HG03175 (cell line): Measurements from ENCODE around the gene PYCR2.

ENCODE experiments used
- ATAC-seq: cut with Tn5 transposase; IDR thresholded peaks from one replicate; pipeline ENCODE4 v1.9.1; 2021; ENCODE audit warnings: mild to moderate bottlenecking, moderate library complexity; ENCODE audit not compliant: unreplicated experiment

Gene PYCR2

GRCh38 chr1:225879521-225880221 lies 44.4 kb downstream of the PYCR2 start:
- no peak for ATAC-seq

DNA sequence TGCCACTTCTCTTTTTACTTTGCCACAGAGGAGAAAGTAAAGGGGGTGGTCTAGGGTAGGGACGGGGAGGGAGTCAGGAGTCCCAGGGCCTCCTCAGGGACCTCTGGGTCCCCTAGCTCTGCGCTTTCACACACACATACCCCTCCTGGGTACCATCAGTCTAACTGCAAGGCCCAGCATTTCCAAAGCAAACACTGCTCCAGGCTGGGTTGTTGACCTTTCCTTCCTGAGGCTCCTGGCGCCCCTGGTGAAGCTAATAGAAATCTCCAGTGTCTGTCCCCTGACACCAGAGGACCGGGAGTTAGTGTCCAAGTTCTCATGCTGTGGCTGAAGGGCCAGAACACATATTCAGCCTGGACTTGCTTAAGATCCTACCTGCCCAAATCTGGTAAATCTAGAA lies 45.8 kb downstream of the PYCR2 start:
- ATAC-seq, result no peak

GRCh38 chr1:225877580-225877979 lies 46.5 kb downstream of the PYCR2 start:
- no peak for ATAC-seq

- no peak for ATAC-seq
Measured at GRCh38 chr1:225876900-225877510, 47.0 kb downstream of the PYCR2 start.

DNA sequence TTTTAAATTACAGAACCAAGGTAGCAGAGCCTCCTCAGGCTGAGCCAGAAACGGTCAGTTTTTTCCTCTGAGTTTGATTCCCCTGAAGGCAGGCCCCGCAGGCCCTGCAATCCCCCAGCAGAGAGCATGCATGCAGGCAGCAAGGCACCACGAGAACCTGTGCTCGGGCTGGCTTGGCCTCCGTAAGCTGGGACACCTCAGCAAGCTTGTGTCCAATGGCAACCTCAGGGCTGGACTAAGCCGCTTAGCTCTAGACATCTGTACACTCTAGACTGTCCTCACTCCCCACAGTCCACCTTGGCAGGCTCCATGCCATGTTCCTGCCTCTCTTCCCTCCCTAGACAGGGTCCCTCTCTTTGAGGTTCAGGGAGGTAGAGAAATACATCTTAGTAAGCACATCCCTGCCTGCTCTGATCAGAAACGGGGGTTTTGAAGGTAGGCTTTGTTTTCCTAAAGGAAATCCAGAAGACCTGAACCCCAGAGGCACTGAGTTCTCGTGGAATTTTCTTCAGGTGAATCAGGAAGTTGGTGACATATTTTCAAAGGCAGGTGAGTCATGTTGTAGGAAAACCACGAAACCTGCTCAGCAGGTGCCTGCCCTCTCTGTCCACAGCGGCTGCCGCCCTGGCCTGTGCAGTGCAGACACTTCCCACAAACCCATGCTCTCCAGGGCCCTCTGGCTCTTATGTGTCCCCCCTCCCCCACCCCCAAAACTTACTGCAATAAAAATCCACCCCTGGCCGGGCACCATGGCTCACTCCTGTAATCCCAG lies 48.8 kb downstream of the PYCR2 start:
- ATAC-seq, result no peak

DNA sequence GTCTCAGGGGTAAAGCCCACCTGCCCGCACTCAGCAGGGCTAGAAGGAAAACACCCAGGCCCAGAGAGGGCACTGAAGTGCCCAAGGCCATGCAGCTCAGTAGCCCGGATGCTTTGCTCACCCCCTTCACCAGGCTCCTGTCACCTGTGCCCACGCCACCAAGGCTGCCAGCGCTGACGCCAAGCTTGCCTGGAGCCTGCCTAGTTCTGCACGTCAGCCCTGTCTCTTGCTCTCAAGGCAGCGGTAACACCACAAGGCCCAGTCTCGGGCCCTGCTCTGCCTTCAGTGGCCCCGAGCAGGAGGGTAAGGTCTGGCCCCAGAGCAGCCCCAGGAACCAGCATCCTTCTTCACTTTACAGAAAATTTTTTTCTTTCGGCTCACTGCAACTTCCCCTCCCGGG lies 49.6 kb downstream of the PYCR2 start:
- ATAC-seq, result no peak

DNA sequence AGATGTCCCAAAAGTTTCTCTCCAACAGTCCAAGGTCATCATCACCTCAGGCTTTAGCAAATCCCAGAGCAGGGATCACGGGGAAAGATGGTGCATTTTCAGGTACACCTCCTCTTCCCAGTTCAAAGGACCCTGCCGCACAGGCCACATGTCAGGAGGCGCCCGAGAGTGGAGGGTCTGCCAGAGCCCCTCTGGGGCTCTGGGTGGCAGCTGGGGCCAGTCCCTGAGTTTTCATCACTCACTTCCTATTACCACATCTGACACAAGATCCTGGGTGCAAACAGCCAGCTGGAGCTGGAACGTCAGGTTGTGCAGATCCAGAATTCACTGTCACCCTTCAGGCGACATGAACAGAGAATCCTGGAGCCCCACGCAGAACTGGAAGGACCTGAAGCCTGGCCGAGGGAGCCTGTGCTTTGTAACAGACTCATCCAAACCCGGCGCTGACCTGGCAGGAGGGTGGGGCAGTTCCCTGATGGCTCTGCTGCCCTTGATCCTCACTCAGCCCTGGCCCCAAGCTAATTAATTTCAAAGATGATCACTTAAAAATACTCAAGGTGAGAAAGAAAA lies 50.7 kb downstream of the PYCR2 start:
- no peak for ATAC-seq

DNA sequence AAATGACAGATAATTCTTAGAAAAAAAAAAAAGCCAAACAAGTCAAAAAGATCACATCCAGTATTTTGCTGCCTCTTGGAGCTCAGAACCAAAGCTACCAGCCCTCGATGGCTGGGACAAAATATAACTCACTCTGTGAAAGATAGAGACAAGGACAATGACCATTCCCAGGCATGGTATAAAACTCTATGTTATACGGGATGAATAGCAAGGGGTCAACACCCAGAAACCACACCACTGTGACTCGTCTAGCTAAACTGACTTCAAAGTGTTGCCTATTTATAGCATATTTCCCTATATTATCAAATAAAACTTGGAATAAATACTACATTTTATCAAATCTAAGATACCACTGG lies 52.0 kb downstream of the PYCR2 start:
- no peak for ATAC-seq

DNA sequence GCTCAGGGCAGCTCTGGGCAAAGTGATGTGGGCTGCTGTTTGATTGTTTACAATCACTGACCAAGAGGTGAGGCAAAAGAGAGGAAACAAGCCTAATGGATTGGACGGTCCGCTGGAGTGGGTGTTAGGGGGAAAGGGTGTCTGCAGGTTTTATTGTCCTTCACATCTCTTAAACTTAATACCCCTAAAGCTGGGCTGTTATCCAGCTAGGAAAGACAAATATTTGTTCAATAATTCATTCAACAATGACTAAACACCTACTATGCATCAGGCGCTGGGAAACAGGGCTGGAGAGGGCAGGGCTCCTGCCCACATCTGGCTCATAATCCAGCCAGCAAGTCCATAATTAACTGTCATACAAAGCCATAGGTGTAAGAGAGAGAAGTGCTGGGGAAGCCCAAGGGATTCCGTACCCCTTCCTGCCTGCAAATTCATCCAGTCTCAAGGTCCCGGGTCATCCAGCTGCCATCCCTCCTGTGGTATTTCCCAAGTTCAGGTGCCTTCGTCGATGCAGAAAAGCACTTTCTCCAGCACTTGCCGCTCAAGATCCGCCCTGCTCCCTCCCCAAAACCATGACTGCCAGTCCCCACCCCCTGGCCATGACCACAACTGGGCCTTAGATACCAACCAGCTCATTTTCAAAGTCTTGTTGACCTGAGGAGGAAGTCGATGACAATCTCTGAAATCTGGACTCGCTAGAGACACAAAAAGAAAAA lies 52.5 kb downstream of the PYCR2 start:
- ATAC-seq, result no peak

- no peak for ATAC-seq
Measured at GRCh38 chr1:225870911-225871310, 53.1 kb downstream of the PYCR2 start.
